Measurements from ENCODE around the gene LRRN3. TPM values are rescaled to one million over a fixed set of nuclear protein-coding genes. Genes with fewer than 3 reads are reported as not detected.

Gene LRRN3
- total and polyA plus RNA-seq, 2 of the 8 experiments (the other 6 are each of a cell fraction or from before 2014, with no cell fraction given), result 0.20 to 0.32 TPM

- TF ChIP-seq, protein P1, sequence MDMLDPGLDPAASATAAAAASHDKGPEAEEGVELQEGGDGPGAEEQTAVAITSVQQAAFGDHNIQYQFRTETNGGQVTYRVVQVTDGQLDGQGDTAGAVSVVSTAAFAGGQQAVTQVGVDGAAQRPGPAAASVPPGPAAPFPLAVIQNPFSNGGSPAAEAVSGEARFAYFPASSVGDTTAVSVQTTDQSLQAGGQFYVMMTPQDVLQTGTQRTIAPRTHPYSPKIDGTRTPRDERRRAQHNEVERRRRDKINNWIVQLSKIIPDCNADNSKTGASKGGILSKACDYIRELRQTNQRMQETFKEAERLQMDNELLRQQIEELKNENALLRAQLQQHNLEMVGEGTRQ (IDR thresholded peaks at IDR 0.05; ENCODE audit: low read length), result no peak
- no peak for TF ChIP-seq BACH1 (IDR thresholded peaks at IDR 0.05; ENCODE audit: low read length)
- no peak for TF ChIP-seq POU5F1 (IDR thresholded peaks at IDR 0.05; ENCODE audit: low read depth, low read length)
- TF ChIP-seq CREB1 (IDR thresholded peaks at IDR 0.05), result no peak
- no peak for TF ChIP-seq CBX5 (IDR thresholded peaks at IDR 0.05; ENCODE audit: low read depth, low read length)
- TF ChIP-seq CTBP2 (IDR thresholded peaks at IDR 0.05; ENCODE audit: borderline replicate concordance, insufficient read depth, insufficient read length, low read length), result no peak
- TF ChIP-seq CHD2 (IDR thresholded peaks at IDR 0.05; ENCODE audit: low read length), result no peak
Measured at GRCh38 chr7:111091593-111092358, 849 bp downstream of the LRRN3 start (continued).

All from H1 (cell line).